IPS-15b (cell line): ENCODE measurements around the gene LIPG.

Experiments
- H3K27me3 ChIP-seq: one replicate; pipeline ENCODE4 v1.6.1; 2013; ENCODE audit warnings: low read length; ENCODE audit not compliant: control insufficient read depth, insufficient read depth
- H3K36me3 ChIP-seq: one replicate; pipeline ENCODE4 v1.6.1; 2013; ENCODE audit warnings: low read length; ENCODE audit not compliant: control insufficient read depth, insufficient read depth
- H3K4me1 ChIP-seq: one replicate; pipeline ENCODE4 v1.6.1; 2013; ENCODE audit warnings: mild to moderate bottlenecking, low read length; ENCODE audit not compliant: control insufficient read depth, insufficient read depth
- H3K4me3 ChIP-seq: one replicate; pipeline ENCODE4 v1.5.1; 2013; ENCODE audit warnings: low read depth, low read length
- H3K9ac ChIP-seq: one replicate; pipeline ENCODE4 v1.6.1; 2013; ENCODE audit warnings: low read depth, mild to moderate bottlenecking, low read length
- H3K9me3 ChIP-seq: one replicate; pipeline ENCODE4 v1.6.1; 2013; ENCODE audit warnings: mild to moderate bottlenecking, low read length; ENCODE audit not compliant: control insufficient read depth, insufficient read depth

LIPG gene

DNA sequence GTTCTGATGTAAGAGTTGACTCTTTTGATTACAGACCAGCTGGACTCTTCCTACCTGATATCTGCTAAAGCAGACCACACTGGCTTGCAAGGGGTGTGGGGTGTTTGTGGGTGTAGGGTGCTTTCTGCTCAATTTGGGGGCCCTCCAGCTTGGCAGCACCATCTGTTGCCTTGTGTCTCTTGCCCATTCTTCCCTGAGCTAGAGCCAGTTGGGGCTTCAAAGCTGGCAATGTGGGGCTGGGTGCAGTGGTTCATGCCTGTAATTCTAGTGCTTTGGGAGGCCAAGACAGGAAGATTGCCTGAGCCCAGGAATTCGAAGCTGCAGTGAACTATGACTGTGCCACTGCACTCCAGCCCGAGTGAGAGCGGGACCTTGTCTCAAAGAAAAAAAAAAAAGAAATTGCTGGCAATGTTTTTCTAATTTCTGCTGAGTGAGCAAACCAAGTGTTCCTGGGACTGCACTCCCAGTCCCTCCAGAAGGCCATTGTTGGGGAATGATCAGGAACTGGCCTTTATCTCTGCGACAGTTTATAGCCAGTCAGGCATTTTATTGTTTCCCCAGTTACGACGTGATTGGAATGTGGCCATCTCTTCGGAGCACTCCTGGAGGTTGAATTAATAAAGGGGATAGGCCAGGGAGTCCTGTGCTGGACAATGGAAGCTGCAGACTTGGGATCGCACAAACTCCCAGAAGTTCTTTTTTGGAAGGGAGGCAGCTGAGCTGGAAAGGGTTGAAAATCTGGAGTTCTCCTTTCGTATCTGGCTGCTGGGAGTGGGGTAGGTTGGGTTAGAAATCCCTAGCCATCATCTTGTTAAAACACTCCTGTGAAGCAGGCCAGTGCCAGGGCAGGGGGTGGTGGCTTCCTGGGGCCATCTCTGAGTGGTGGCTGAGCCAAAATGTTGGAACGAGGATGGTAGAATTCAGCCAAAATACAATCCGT lies 57.2 kb downstream of the LIPG start:
- Histone ChIP-seq H3K36me3 (no peaks in the 10 kb centered on the region), H3K4me3 (no peak overlapping the region), H3K9ac (no peak overlapping the region), H3K4me1 (peaks cover 3% of the 10 kb centered on the region), H3K27me3 (peaks cover 6% of the 10 kb centered on the region), H3K9me3 (no peaks in the 10 kb centered on the region)

DNA sequence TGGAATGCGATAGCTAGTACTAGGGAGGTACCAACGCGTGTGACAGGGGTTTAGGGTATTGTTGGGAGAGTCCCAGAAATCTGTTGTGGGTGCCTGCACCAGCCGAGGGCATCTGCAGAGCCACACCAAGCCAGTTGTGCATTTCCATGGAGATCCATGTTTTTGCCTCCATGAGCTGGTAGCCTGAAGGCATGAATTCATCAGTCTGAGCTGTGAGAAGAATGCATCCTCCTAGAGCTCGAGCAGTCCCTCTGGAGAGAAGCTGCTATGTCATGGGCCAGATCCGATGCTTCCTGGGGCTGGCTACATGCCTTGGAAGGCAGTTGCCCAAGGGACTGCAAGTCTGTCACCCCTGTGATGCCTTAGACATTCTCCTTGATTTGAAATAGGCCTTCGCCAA lies 57.9 kb downstream of the LIPG start:
- Histone ChIP-seq H3K9ac (no peak overlapping the region), H3K4me1 (no peaks in the 10 kb centered on the region), H3K4me3 (no peak overlapping the region), H3K36me3 (no peaks in the 10 kb centered on the region), H3K9me3 (no peaks in the 10 kb centered on the region), H3K27me3 (peaks cover 6% of the 10 kb centered on the region)

DNA sequence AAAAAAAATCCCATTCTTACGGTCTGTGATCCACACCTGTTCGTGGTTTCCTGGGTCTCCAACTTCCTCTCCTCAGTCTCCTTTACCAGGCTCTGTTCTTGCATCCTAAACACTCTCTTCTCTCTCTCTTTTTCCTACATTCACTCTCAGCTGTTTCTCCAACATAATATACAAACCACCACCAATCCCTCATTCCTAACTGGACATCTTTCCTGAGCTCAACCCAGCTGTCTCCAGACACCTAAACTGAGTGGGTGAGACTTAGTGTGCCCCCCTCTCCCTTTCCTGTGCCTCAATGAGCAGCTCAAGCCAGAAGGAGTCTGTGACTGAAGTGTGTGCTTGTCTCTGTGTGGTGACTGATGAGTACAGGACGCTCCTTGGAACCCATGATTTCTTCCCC lies 59.4 kb downstream of the LIPG start:
- Histone ChIP-seq H3K9me3 (no peaks in the 10 kb centered on the region), H3K27me3 (no peaks in the 10 kb centered on the region), H3K9ac (no peak overlapping the region), H3K4me1 (no peaks in the 10 kb centered on the region), H3K36me3 (no peaks in the 10 kb centered on the region), H3K4me3 (no peak overlapping the region)

DNA sequence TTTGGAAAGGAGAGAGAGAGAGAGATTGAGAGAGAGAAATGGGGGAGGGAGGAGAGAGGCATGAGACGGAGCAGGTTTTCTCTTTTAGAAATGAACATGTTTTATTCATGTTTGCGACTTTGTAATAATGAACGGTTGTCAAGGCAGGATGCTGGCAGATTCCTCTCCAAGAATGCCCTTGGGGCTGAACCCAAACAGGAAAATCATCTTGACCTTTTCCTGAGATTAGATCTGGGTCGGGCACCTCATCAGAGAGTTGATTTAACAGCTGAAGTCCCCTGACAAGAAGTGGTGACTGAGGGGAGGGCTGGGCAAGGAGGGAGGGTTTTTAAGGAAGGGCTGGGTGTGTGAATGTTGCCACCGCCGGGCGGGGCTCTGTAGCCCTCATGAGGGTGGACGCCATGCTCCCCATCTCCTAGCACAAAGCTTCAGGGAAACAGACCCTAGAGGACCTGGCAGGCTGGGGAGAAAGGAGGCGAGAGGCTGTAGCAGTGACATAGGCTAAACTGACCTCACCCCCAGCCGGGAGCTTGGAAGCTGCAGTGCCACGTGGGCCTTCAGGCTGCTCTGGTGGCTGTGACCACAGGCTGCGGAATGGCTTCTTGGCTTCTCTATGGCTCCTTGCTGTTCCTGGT lies 60.0 kb downstream of the LIPG start:
- Histone ChIP-seq H3K36me3 (no peaks in the 10 kb centered on the region), H3K9ac (no peak overlapping the region), H3K9me3 (no peaks in the 10 kb centered on the region), H3K4me3 (no peak overlapping the region), H3K27me3 (no peaks in the 10 kb centered on the region), H3K4me1 (no peaks in the 10 kb centered on the region)

DNA sequence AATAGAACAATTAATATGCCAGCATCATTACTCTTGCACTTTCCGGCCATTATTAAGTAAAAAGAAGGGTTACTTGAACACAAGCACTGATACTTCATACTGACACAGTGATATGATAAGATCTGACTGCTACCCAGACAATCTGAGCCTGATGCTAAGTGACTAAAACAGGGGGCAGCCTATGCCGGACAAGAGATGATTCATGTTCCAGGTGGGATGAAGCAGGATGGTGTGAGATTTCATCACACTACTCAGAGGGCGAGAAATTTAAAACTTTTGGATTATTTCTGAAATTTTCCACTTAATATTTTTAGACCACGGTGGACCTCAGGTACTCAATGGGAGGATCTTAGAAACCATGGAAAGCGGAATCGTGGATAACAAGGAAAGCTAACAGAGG lies 61.7 kb downstream of the LIPG start:
- Histone ChIP-seq H3K36me3 (no peaks in the 10 kb centered on the region), H3K9me3 (no peaks in the 10 kb centered on the region), H3K4me3 (no peak overlapping the region), H3K4me1 (no peaks in the 10 kb centered on the region), H3K27me3 (no peaks in the 10 kb centered on the region), H3K9ac (no peak overlapping the region)

DNA sequence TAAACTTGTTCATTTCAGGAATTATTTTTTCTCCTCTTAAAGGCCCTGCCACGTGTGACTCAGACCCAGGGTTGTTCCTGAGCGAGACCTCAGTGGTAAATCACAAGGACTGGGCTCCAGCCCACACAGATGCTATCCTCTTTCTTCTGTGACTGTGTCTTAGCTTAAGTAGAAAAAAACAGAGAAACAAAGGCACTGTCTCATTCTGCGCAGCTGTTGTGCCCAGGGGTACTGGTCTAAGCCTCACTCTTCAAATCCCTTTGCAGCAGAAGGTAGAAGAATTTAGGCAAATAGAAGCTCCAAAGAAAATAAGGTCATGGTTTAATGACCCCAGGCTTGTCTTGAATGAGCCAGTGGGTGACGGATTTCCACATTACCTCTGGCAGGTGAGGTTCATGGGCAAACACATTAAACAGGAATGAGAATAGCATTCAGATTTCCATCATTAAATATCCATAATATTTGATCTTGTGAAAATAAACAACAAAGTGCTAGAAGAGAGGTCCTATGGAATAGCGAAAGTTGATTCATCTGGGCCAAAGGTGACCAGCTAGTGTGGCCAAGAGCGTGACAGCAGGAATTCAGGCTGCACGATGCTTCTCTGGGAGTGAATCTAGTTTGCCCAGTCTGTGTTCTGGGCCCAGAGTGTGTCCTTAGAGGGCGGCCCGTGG lies 63.3 kb downstream of the LIPG start:
- Histone ChIP-seq H3K9ac (no peak overlapping the region), H3K9me3 (no peaks in the 10 kb centered on the region), H3K4me1 (no peaks in the 10 kb centered on the region)

DNA sequence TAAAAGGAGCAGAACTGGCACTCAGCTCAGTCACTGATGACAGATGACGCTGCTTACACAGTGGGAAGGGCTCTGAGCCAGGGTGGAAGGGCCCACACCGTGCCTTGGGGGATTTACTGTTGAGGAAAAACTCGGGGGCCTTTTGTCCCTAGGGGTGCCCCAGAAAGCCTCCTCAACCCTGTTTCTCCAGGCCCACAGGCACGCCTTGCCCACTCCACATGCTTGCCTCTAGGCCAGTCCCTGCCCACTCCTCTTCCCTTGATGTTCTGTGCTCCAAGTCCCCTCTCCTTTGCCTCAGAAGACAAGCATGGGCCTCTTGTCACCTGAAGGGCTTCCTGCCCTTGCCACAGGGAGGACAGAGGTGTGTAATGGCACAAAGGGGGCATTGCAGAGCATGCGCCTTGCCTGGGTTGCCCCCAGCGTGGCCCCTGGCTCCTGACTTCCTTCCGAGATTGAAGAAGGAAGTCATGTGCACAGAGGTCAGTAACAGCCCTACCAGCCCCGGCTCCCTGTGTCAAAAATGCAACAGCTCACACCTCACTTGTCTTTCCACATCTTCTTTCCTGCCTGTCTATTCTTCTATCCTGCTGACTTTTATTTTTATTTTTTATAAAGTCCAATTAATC lies 65.1 kb downstream of the LIPG start:
- H3K4me3 ChIP-seq = no peak overlapping the region
- no peaks in the 10 kb centered on the region for H3K27me3 ChIP-seq
- no peak overlapping the region for H3K9ac ChIP-seq
- no peaks in the 10 kb centered on the region for H3K4me1 ChIP-seq
- H3K36me3 ChIP-seq = no peaks in the 10 kb centered on the region
- H3K9me3 ChIP-seq = no peaks in the 10 kb centered on the region

More for the DNA sequence above, 63.3 kb downstream of the LIPG start:
- Histone ChIP-seq H3K4me3 (no peak overlapping the region), H3K36me3 (no peaks in the 10 kb centered on the region), H3K27me3 (no peaks in the 10 kb centered on the region)

DNA sequence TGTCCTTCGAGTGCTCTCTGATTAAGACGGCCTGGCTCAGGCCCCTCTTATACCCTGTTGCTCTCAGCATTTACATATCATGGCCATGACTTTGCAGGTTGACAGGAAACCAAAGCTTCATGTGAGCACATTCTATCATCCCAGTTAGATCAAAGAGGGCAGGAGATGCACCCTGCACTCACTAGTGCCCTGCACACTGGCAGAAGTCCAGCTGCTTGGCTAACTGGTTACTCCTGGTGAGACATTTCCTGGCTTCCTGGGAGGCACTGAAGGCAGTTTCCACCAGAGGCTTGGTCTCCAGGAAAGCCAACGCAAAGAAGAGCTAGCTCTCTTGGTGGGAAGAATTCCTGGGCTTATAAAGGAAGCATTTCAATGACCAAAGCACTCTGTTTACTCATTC lies 66.3 kb downstream of the LIPG start:
- no peak overlapping the region for H3K9ac ChIP-seq
- no peaks in the 10 kb centered on the region for H3K36me3 ChIP-seq
- no peaks in the 10 kb centered on the region for H3K4me1 ChIP-seq
- no peak overlapping the region for H3K4me3 ChIP-seq
- no peaks in the 10 kb centered on the region for H3K27me3 ChIP-seq
- H3K9me3 ChIP-seq = no peaks in the 10 kb centered on the region

DNA sequence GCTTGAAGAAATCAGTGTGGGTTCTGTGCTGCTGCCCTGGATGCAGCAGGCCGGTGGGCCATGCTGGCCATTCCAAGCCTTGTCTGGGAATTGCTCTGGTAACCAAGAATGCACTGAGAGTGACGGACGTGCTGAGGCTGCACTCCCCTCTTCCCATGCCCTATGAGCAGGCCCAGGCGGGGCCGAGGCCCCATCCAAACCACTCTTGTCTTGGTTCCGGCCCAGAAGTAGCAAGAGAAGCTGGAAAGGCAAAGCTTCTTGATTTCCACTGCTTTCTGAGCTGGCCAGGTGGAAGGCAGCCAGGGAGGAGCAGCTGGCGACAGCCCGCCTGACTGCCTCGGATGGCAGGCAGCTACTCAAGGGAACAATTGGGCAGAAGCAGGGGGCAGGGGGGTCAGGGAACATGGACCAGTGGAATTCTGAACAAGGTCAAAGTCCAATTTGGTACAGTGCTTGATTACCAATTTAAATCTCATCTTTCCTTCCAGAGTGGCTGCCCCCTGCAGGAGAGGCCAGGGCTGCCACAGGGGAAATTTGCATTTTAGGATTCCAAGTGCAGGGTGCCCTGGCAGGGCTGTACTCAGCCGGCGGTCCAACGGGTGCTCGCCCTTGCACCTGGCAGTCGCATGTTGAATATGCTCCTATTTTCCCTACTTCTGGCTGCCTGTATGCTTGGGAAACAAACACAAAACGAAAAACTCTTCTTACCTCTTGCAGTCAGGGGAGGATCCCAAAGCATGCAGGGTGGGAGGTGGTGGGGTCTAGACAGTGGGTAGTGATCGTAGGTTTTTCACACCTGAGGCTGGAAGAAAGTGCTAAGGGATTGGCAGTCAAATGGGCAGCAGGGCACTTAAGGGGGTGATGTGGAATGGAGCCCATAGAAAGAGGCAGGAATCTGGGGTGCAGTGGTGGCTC lies 67.3 kb downstream of the LIPG start:
- no peaks in the 10 kb centered on the region for H3K9me3 ChIP-seq
- no peaks in the 10 kb centered on the region for H3K27me3 ChIP-seq
- no peaks in the 10 kb centered on the region for H3K36me3 ChIP-seq
- H3K4me3 ChIP-seq = no peak overlapping the region
- H3K9ac ChIP-seq = no peak overlapping the region
- H3K4me1 ChIP-seq = no peaks in the 10 kb centered on the region

DNA sequence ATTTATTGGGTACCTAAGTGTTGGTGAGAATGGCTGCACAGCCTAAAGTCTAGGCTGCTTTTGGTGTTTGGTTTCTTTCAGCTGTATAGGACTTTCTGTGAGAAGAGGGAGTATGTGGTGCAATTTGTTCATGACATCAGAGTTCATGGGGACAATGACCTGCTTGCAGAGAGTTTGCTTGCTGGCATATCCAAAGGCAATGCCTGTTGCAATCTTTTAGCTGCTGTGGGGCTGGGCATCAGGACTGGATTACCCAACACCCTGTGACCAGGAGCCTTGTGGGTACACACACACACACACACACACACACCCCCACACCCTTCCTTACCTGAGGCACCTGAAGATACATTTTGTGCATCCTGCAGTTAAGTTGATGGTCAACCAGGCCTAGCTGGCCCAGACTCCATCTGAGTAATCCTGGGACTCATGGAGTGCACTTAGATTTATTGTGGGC lies 68.4 kb downstream of the LIPG start:
- H3K36me3 ChIP-seq = no peaks in the 10 kb centered on the region
- no peaks in the 10 kb centered on the region for H3K27me3 ChIP-seq
- H3K4me1 ChIP-seq = no peaks in the 10 kb centered on the region
- no peak overlapping the region for H3K4me3 ChIP-seq
- no peaks in the 10 kb centered on the region for H3K9me3 ChIP-seq
- H3K9ac ChIP-seq = no peak overlapping the region
